ENCODE measurements around the gene OR11G2. TPM values are rescaled to one million over a fixed set of nuclear protein-coding genes. Genes with fewer than 3 reads are reported as not detected.

The OR11G2 gene, protein sequence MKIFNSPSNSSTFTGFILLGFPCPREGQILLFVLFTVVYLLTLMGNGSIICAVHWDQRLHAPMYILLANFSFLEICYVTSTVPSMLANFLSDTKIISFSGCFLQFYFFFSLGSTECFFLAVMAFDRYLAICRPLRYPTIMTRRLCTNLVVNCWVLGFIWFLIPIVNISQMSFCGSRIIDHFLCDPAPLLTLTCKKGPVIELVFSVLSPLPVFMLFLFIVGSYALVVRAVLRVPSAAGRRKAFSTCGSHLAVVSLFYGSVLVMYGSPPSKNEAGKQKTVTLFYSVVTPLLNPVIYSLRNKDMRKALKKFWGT
- not detected for total RNA-seq

DNA sequence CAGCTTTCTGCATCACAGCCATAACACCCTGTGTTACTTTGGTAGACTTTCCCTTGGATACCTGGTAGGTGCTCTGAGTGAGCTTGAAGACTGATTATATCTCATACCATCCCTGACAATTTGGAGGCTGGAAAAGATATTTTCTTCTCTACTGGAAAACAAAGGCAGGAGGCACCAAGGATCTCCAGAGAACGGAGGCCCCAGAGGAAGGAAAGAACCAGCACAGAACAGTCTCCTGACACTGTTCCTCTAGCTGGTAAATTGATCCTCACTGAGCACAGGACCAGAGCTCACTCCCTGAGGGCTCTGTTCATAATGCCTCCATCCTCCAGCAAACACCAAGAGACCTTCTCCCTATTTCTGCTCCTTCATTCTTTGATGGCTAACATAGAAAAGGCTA is at the start of gene OR11G2:
OR11G2 (plus strand) TSS at position 301 of the 400 bp plus-strand sequence. CDS start 6,542 bp downstream, outside the sequence.

DNA sequence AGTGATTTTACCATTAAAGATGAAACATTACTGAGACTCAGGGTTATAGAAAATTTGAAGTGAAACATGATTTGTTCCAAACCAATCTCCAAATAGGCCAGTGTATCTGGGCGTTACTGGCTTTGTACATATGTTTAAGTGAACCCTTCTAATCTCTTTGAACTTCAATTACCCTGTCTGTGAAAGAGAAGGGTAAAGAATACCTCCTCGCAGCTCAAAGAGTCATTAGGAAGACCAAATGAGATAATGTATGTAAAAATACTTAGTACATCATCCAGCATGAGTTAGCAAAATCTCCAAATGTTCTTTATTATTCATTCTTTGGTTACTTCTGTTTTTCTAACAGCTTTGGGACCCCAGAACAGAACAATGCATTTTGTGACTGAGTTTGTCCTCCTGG is 32.7 kb downstream of the OR11G2 start, which contains the start of gene OR11H6:
OR11H6 (plus strand) TSS at position 301 of the 400 bp plus-strand sequence; CDS start at position 301, 0 bp downstream.

DNA sequence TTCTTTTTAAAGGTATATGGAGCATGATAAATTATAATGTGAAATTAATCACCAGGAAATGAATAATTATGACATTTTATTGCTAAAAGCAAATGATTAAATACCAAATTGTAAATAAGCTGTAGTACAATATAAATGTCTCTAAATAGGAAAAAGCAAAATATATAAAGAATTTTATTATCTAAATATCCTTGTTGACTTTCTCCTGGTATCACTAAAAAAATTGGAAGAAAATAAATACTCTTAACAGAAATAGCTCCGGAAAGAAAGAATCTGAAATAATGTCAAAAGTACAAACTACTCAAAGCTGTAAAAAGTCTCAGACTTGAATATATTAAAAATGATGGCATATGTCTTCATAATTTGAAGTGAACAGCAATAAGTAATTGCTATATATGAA is 38.0 kb downstream of the OR11G2 start, which contains the start of gene OR11H7:
OR11H7 (plus strand) TSS at position 301 of the 400 bp plus-strand sequence.

Other genes with a start within 250 kb of the OR11G2 start
- gene OR4K15, start 215.3 kb upstream of the OR11G2 start, total RNA-seq, result not detected
- gene OR4Q2, start 188.7 kb upstream of the OR11G2 start, total RNA-seq, result not detected
- not detected for gene OR4K14, start 171.6 kb upstream of the OR11G2 start, total RNA-seq
- not detected for gene OR4K13, start 154.9 kb upstream of the OR11G2 start, total RNA-seq
- not detected for gene OR4L1, start 130.9 kb upstream of the OR11G2 start, total RNA-seq
- gene OR4K17, start 80.2 kb upstream of the OR11G2 start, total RNA-seq, result not detected
- gene OR4N5, start 52.1 kb upstream of the OR11G2 start, total RNA-seq, result not detected
- not detected for gene OR11H6, start 32.8 kb downstream of the OR11G2 start, total RNA-seq
- gene OR11H7, start 38.1 kb downstream of the OR11G2 start, total RNA-seq, result not detected
- gene OR11H4, start 48.4 kb downstream of the OR11G2 start, total RNA-seq, result not detected
- 30.5 TPM for gene TTC5, start 115.1 kb downstream of the OR11G2 start, total RNA-seq
- gene CCNB1IP1, start 142.4 kb downstream of the OR11G2 start, total RNA-seq, result 72.0 TPM
- 21.3 TPM for gene PARP2, start 152.7 kb downstream of the OR11G2 start, total RNA-seq
- gene TEP1, start 222.6 kb downstream of the OR11G2 start, total RNA-seq, result 13.4 TPM
- gene KLHL33, start 245.3 kb downstream of the OR11G2 start, total RNA-seq, result 0.99 TPM

Data from camera-type eye (tissue), 1 donor.